Testis (tissue), 3 donors: ENCODE data around the gene SHISA6. TPM values are rescaled to one million over a fixed set of nuclear protein-coding genes. Genes with fewer than 3 reads are reported as not detected.

ENCODE experiments used
- DNase-seq: peaks from one replicate; pipeline ENCODE4 v3.0.0-alpha.2; 2019
- H3K27ac ChIP-seq, 2 donors: fragments of 200-600 bp; sonication (generic); one replicate each; pipeline ENCODE4 v1.5.1; 2019
- H3K27me3 ChIP-seq: fragments of 200-600 bp; sonication (generic); one replicate; pipeline ENCODE4 v1.5.1; 2019
- H3K36me3 ChIP-seq: fragments of 200-600 bp; sonication (generic); one replicate; pipeline ENCODE4 v1.5.1; 2017; ENCODE audit warnings: low read depth; ENCODE audit errors: missing control alignments
- H3K4me1 ChIP-seq: fragments of 200-600 bp; sonication (generic); one replicate; pipeline ENCODE4 v1.5.1; 2019
- H3K4me3 ChIP-seq, 2 donors: fragments of 200-600 bp; sonication (generic); one replicate each; pipeline ENCODE4 v1.5.1; 2017 to 2019
- H3K9me3 ChIP-seq: fragments of 200-600 bp; sonication (generic); one replicate; pipeline ENCODE4 v1.5.1; 2017
- POLR2A ChIP-seq: fragments of 450-650 bp; IDR thresholded peaks from one replicate; pipeline ENCODE4 v1.6.1; 2017; ENCODE audit warnings: antibody characterized with exemption, mild to moderate bottlenecking, moderate library complexity
- WGBS, 2 donors: methylation state at CpG; one replicate each; pipeline ENCODE4 v1.1.5; 2018; 5-methylcytosine and 5-hydroxymethylcytosine counted together
- intact Hi-C: fragments of 100-400 bp; cut with DNase I; formaldehyde crosslinking; loops from one replicate; pipeline ENCODE4 v1.15.1; 2023; ENCODE audit warnings: low total_unique reads
- polyA plus RNA-seq: library from polyadenylated mRNA; stranded (reverse); fragments of 350-450 nt; fragmentation: Illumina TruSeq; extraction: RNeasy Lipid Tissue Mini Kit (QIAGEN cat#74804); gene quantifications from one replicate; pipeline ENCODE4 v1.2.3, GENCODE V29; 2014; ENCODE audit warnings: low read depth, low replicate concordance; ENCODE audit not compliant: insufficient read depth
- total RNA-seq, 2 donors: library from RNA; depleted of rRNA; stranded (reverse); fragments of >200 nt; gene quantifications; one replicate each; pipeline ENCODE4 v1.2.3, GENCODE V29; 2016
- TF ChIP-seq, protein P1 (sequence below), 3 experiments: fragments of 450-650 bp in 2 of 3; fragments of 200-600 bp in 1 of 3; sonication (generic) in 1 of 3; IDR thresholded peaks; one replicate each; pipeline ENCODE4 v1.5.1; 2016 to 2019; ENCODE audit warnings: antibody characterized with exemption in 3 of 3, mild to moderate bottlenecking in 2 of 3, moderate library complexity in 1 of 3

Gene SHISA6
- total and polyA plus RNA-seq, 3 donors from 2014 or later: 4.0 to 10.3 (median 7.5) TPM

- no peaks in the 10 kb centered on the region for H3K27me3 ChIP-seq
Measured at GRCh38 chr17:11242411-11242810, 1.4 kb downstream of the SHISA6 start.

DNA sequence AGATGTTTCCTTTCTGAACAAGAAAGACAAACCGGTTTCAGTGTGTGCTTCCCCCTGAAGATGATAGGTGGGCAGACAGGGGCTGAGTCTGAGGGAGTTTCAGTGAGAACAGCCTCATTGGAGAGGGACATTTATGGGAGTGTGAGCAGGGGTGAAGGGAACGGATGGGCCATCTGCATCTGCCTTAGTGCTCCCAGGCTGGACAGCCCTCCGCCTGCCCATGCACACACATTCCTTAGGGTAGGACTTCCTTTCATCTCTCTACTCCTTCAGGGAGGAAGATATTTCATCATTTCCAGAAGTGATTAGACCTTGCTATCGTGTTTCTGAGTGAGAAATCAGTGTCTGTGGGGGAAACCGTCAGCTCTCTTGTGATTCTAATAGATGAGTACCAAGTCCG lies 3.8 kb downstream of the SHISA6 start:
- TF ChIP-seq POLR2A: no peak
- TF ChIP-seq, protein P1, sequence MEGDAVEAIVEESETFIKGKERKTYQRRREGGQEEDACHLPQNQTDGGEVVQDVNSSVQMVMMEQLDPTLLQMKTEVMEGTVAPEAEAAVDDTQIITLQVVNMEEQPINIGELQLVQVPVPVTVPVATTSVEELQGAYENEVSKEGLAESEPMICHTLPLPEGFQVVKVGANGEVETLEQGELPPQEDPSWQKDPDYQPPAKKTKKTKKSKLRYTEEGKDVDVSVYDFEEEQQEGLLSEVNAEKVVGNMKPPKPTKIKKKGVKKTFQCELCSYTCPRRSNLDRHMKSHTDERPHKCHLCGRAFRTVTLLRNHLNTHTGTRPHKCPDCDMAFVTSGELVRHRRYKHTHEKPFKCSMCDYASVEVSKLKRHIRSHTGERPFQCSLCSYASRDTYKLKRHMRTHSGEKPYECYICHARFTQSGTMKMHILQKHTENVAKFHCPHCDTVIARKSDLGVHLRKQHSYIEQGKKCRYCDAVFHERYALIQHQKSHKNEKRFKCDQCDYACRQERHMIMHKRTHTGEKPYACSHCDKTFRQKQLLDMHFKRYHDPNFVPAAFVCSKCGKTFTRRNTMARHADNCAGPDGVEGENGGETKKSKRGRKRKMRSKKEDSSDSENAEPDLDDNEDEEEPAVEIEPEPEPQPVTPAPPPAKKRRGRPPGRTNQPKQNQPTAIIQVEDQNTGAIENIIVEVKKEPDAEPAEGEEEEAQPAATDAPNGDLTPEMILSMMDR (IDR thresholded peaks at IDR 0.05): no peak
- intact Hi-C loops: no loop called here
- WGBS, 2 donors: 40 to 49% methylated on average over 6 of the region's 6 CpGs
- Histone ChIP-seq H3K27ac (peak overlapping the region in 1 of 2 donors; percentile 19), H3K27me3 (no peaks in the 10 kb centered on the region), H3K36me3 (no peaks in the 10 kb centered on the region), H3K4me3 (no peak overlapping the region), H3K4me1 (no peaks in the 10 kb centered on the region), H3K9me3 (no peaks in the 10 kb centered on the region)
- no peak for DNase-seq

More at GRCh38 chr17:11242411-11242810, 1.4 kb downstream of the SHISA6 start:
- 43 to 46% methylated on average over 4 to 9 of the region's 9 CpGs for WGBS, 2 donors
- TF ChIP-seq POLR2A: no peak
- TF ChIP-seq, protein P1 (IDR thresholded peaks at IDR 0.05): no peak
- Histone ChIP-seq H3K4me3 (peak overlapping the region in 1 of 2 donors; percentile 36), H3K4me1 (no peaks in the 10 kb centered on the region), H3K27ac (no peak overlapping the region), H3K36me3 (no peaks in the 10 kb centered on the region), H3K9me3 (no peaks in the 10 kb centered on the region)
- intact Hi-C loops: no loop called here
- no peak for DNase-seq

GRCh38 chr17:11245187-11245586 lies 4.2 kb downstream of the SHISA6 start:
- WGBS, 2 donors: 57 to 60% methylated on average over 7 of the region's 7 CpGs
- intact Hi-C loops: no loop called here

GRCh38 chr17:11245791-11246190 lies 4.8 kb downstream of the SHISA6 start:
- Histone ChIP-seq H3K9me3 (no peaks in the 10 kb centered on the region), H3K4me3 (no peak overlapping the region), H3K4me1 (no peaks in the 10 kb centered on the region), H3K27me3 (no peaks in the 10 kb centered on the region), H3K36me3 (no peaks in the 10 kb centered on the region), H3K27ac (no peak overlapping the region)
- TF ChIP-seq, protein P1 (IDR thresholded peaks at IDR 0.05): no peak
- TF ChIP-seq POLR2A: no peak
- no peak for DNase-seq
- 68 to 80% methylated on average over 3 of the region's 3 CpGs for WGBS, 2 donors
- intact Hi-C loops: no loop called here

More at GRCh38 chr17:11245187-11245586, 4.2 kb downstream of the SHISA6 start:
- Histone ChIP-seq H3K36me3 (no peaks in the 10 kb centered on the region), H3K27ac (peak overlapping the region in 1 of 2 donors; percentile 19), H3K27me3 (no peaks in the 10 kb centered on the region), H3K9me3 (no peaks in the 10 kb centered on the region), H3K4me3 (no peak overlapping the region), H3K4me1 (no peaks in the 10 kb centered on the region)
- DNase-seq: no peak
- no peak for TF ChIP-seq POLR2A
- TF ChIP-seq, protein P1 (IDR thresholded peaks at IDR 0.05): no peak

GRCh38 chr17:11250161-11250560 lies 9.1 kb downstream of the SHISA6 start:
- DNase-seq: no peak
- no peaks in the 10 kb centered on the region for H3K36me3 ChIP-seq
- H3K27ac ChIP-seq: no peak overlapping the region
- no peak overlapping the region for H3K4me3 ChIP-seq
- H3K9me3 ChIP-seq: no peaks in the 10 kb centered on the region
- WGBS, 2 donors: 89 to 95% methylated on average over 7 of the region's 7 CpGs
- no peaks in the 10 kb centered on the region for H3K27me3 ChIP-seq
- no peaks in the 10 kb centered on the region for H3K4me1 ChIP-seq
- intact Hi-C loops: no loop called here
- TF ChIP-seq, protein P1 (IDR thresholded peaks at IDR 0.05): no peak
- TF ChIP-seq POLR2A: no peak
